HepG2 (cell line): Measurements from ENCODE around the gene CCDC191. TPM values are rescaled to one million over a fixed set of nuclear protein-coding genes. Genes with fewer than 3 reads are reported as not detected.
A peak's percentile ranks its signal among the peaks of the same experiment; 100 is the strongest.

Source experiments
- GMEB2 ChIP-seq: IDR thresholded peaks from 2 replicates; pipeline ENCODE4 v1.6.1; 2016; ENCODE audit warnings: missing biosample characterization, missing genetic modification reagents, low read depth
- KLF16 ChIP-seq, 2 experiments: sonication (generic) in 1 of 2; formaldehyde crosslinking in 1 of 2; IDR thresholded peaks; 2 replicates each; pipeline versions ENCODE4 v1.6.1 to v1.8.0; 2016 to 2023; ENCODE audit warnings: missing genetic modification reagents in 2 of 2, missing compliant biosample characterization in 1 of 2
- MAFG ChIP-seq: sonication (generic); formaldehyde crosslinking; IDR thresholded peaks from 2 replicates; pipeline ENCODE4 v1.5.1; 2020; ENCODE audit warnings: mild to moderate bottlenecking, missing genetic modification reagents
- MNT ChIP-seq: fragments of 450-650 bp; IDR thresholded peaks from 2 replicates; pipeline ENCODE4 v1.6.1; 2016
- MYC ChIP-seq: sonication (generic); formaldehyde crosslinking; IDR thresholded peaks from 2 replicates; pipeline ENCODE4 v1.9.0; 2021; ENCODE audit warnings: missing genetic modification reagents, borderline replicate concordance
- RFX3 ChIP-seq: IDR thresholded peaks from 2 replicates; pipeline ENCODE4 v1.6.1; 2016; ENCODE audit warnings: missing biosample characterization, missing genetic modification reagents
- SAFB2 ChIP-seq: sonication (generic); formaldehyde crosslinking; IDR thresholded peaks from 2 replicates; pipeline ENCODE4 v1.5.1; 2020; ENCODE audit warnings: missing genetic modification reagents, low read depth, mild to moderate bottlenecking, borderline replicate concordance
- SALL1 ChIP-seq: sonication (generic); formaldehyde crosslinking; IDR thresholded peaks from 2 replicates; pipeline ENCODE4 v1.8.0; 2022; ENCODE audit warnings: mild to moderate bottlenecking, missing genetic modification reagents
- SNAPC4 ChIP-seq: sonication (generic); formaldehyde crosslinking; IDR thresholded peaks from 2 replicates; pipeline ENCODE4 v1.4.0; 2020; ENCODE audit warnings: mild to moderate bottlenecking, missing genetic modification reagents
- SRSF4 ChIP-seq: fragments of 200-400 bp; formaldehyde crosslinking; IDR thresholded peaks from one replicate; pipeline ENCODE4 v1.6.1; 2018; ENCODE audit warnings: mild to moderate bottlenecking, low read depth, low read length, moderate library complexity; ENCODE audit not compliant: poor library complexity, severe bottlenecking
- STAG1 ChIP-seq: sonication (generic); formaldehyde crosslinking; IDR thresholded peaks from 2 replicates; pipeline ENCODE4 v1.4.0; 2020; ENCODE audit warnings: missing genetic modification reagents
- ZEB1 ChIP-seq: IDR thresholded peaks from 2 replicates; pipeline ENCODE4 v1.6.1; 2012; ENCODE audit warnings: mild to moderate bottlenecking, low read depth, inconsistent platforms; ENCODE audit not compliant: insufficient replicate concordance
- ZNF280D ChIP-seq: sonication (generic); formaldehyde crosslinking; IDR thresholded peaks from 2 replicates; pipeline ENCODE4 v1.5.1; 2020; ENCODE audit warnings: mild to moderate bottlenecking, missing genetic modification reagents
- ZNF362 ChIP-seq: sonication (generic); formaldehyde crosslinking; IDR thresholded peaks from 2 replicates; pipeline ENCODE4 v1.4.0; 2020; ENCODE audit warnings: missing genetic modification reagents, mild to moderate bottlenecking, borderline replicate concordance
- polyA plus RNA-seq, 8 experiments: library from polyadenylated mRNA; depleted of rRNA in 3 of 8; stranded (reverse) in 7 of 8; unstranded in 1 of 8; fragments of >200 nt; fragmentation: Illumina TruSeq in 4 of 8; extraction: Trizol in 4 of 8; gene quantifications; 2 replicates each; pipeline versions ENCODE4 v1.2.1 to v1.2.3, GENCODE V29; 2011 to 2016; ENCODE audit warnings: low read depth in 4 of 8, missing spikeins in 1 of 8, mixed read lengths in 1 of 8; ENCODE audit not compliant: insufficient read depth in 1 of 8
- total RNA-seq, 5 experiments: library from RNA; depleted of rRNA; stranded (reverse); fragments of >200 nt; fragmentation: Illumina TruSeq; extraction: Trizol; gene quantifications; 2 replicates each; pipeline ENCODE4 v1.2.3, GENCODE V29; 2016; ENCODE audit warnings: low read depth in 1 of 5

The CCDC191 gene
- total and polyA plus RNA-seq, 2 of the 13 experiments (the other 11 are each of a cell fraction or from before 2014, with no cell fraction given), result 0.91 to 1.4 TPM

GRCh38 chr3:114056130-114057010 is at the start of gene CCDC191, which contains the start of gene QTRT2 (continued):
- TF ChIP-seq SAFB2 (CRISPR knock-in tag), result no peak
- TF ChIP-seq SALL1 (CRISPR knock-in tag), result peak; percentile 58; the same call in 1 of the 2 replicates
- TF ChIP-seq ZEB1, result no peak
- peak; percentile 57; the same call in 1 of the 2 replicates for TF ChIP-seq ZNF280D (CRISPR knock-in tag)
- peak; percentile 99 for TF ChIP-seq RFX3 (CRISPR knock-in tag)
- no peak for TF ChIP-seq STAG1
- no peak for TF ChIP-seq SRSF4
- TF ChIP-seq MAFG, result no peak
- TF ChIP-seq MYC, result peak; percentile 94
- TF ChIP-seq ZNF362 (CRISPR knock-in tag), result peak; percentile 96
- TF ChIP-seq SNAPC4, result peak; percentile 64; the same call in 1 of the 2 replicates
- peak in 1 of 2 experiments; percentile 84; a peak in 1 of 4 replicates for TF ChIP-seq KLF16 (CRISPR knock-in tag; IDR thresholded peaks at IDR 0.05)
- TF ChIP-seq MNT, result peak; percentile 89
- peak; percentile 37; the same call in 1 of the 2 replicates for TF ChIP-seq GMEB2
